NCI-H1436 (cell line): Measurements from ENCODE around the gene NCKAP5L.
"Not testable (repeated sequence)": the region's sequence is repeated elsewhere in the genome, so short reads cannot be mapped to it uniquely, and the experiment has no call there.

Experiments used
- DNase-seq: peaks from one replicate; lab custom pipeline; 2025; lab: John Stamatoyannopoulos, UW

Gene NCKAP5L

GRCh38 chr12:49865782-49866135, 37.5 kb upstream of the NCKAP5L start:
- no peak for DNase-seq

GRCh38 chr12:49865109-49865781, 37.0 kb upstream of the NCKAP5L start:
- no peak for DNase-seq

- no peak for DNase-seq
Observed at GRCh38 chr12:49864798-49865090, 36.5 kb upstream of the NCKAP5L start.

- no peak for DNase-seq
Observed at GRCh38 chr12:49863946-49864797, 36.0 kb upstream of the NCKAP5L start.

GRCh38 chr12:49860921-49861320, 32.7 kb upstream of the NCKAP5L start:
- not testable (repeated sequence) for DNase-seq

- not testable (repeated sequence) for DNase-seq
Observed at GRCh38 chr12:49855890-49856289, 27.7 kb upstream of the NCKAP5L start.

- DNase-seq, result no peak
Observed at GRCh38 chr12:49854976-49855375, 26.8 kb upstream of the NCKAP5L start.

- no peak for DNase-seq
Observed at GRCh38 chr12:49853671-49854070, 25.5 kb upstream of the NCKAP5L start.

GRCh38 chr12:49847161-49847560, 18.9 kb upstream of the NCKAP5L start:
- DNase-seq, result no peak

GRCh38 chr12:49846032-49846431, 17.8 kb upstream of the NCKAP5L start:
- no peak for DNase-seq

- no peak for DNase-seq
Observed at GRCh38 chr12:49843876-49844437, 15.7 kb upstream of the NCKAP5L start.

GRCh38 chr12:49843411-49843810, 15.2 kb upstream of the NCKAP5L start:
- no peak for DNase-seq

- DNase-seq, result peak; percentile 77
Observed at GRCh38 chr12:49842519-49843352, 14.5 kb upstream of the NCKAP5L start, which contains the start of gene BCDIN3D. Gene BCDIN3D (minus strand): TSS chr12:49843106. CDS start chr12:49843087, 19 bp downstream.

GRCh38 chr12:49838973-49839633, 10.9 kb upstream of the NCKAP5L start:
- peak; percentile 15 for DNase-seq

- DNase-seq, result no peak
Observed at GRCh38 chr12:49832836-49833421, 4.7 kb upstream of the NCKAP5L start.

- no peak for DNase-seq
Observed at GRCh38 chr12:49831717-49832116, 3.5 kb upstream of the NCKAP5L start.

GRCh38 chr12:49827401-49828099, 663 bp downstream of the NCKAP5L start:
- peak; percentile 36 for DNase-seq

GRCh38 chr12:49827051-49827400, 1.2 kb downstream of the NCKAP5L start:
- no peak for DNase-seq

- no peak for DNase-seq
Observed at GRCh38 chr12:49825971-49826421, 2.2 kb downstream of the NCKAP5L start.

- DNase-seq, result no peak
Observed at GRCh38 chr12:49825360-49825970, 2.7 kb downstream of the NCKAP5L start.
